PFSK-1 (cell line): ENCODE measurements around the gene FEM1A.

Experiments
- POLR2AphosphoS5 ChIP-seq: IDR thresholded peaks from 2 replicates; pipeline ENCODE4 v1.6.1; 2012; ENCODE audit warnings: low read depth, mild to moderate bottlenecking, control low read depth, low read length, moderate library complexity
- TAF1 ChIP-seq: IDR thresholded peaks from 2 replicates; pipeline ENCODE4 v1.6.1; 2012; ENCODE audit warnings: low read length, control low read depth, borderline replicate concordance; ENCODE audit not compliant: insufficient read depth

DNA sequence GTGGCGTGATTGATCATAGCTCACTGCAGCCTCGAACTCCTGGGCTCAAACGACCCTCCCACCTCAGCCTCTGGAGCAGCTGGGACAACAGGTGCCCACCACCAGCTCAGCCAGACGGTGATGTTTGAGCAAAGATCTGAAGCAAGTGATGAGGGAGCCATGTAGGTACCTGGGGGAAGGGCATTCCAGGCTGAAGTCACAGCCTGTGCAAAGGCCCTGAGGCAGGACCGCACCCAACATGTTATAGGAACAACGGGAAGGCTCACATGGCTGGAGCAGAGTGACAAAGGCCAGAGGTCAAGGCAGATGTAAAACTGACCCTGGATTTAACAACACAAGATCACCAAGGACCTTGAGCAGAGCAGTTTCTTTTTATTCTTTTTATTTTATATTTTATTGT lies 14.8 kb downstream of the FEM1A start:
- TF ChIP-seq TAF1 (no peak), POLR2AphosphoS5 (no peak)
